Heart left ventricle (tissue), 16 donors: ENCODE measurements around the gene SPTBN2. TPM values are rescaled to one million over a fixed set of nuclear protein-coding genes. Genes with fewer than 3 reads are reported as not detected.

Source experiments
- ATAC-seq, 4 donors: fragments of 200-7000 bp; cut with Tn5 transposase; one replicate each; pipeline ENCODE4 v1.9.1; 2020 to 2022; ENCODE audit warnings: moderate library complexity in 4 of 4, mild to moderate bottlenecking in 3 of 4, moderate number of reproducible peaks in 1 of 4
- DNase-seq, 5 donors: peaks; one replicate each; pipeline ENCODE4 v3.0.0-alpha.2; 2020
- H3K27ac ChIP-seq, 12 donors: fragments of 200-600 bp; sonication (generic) in 4 of 12; one replicate each; pipeline versions ENCODE4 v1.5.0 to v1.8.0; 2016 to 2022; ENCODE audit warnings: mild to moderate bottlenecking in 2 of 12
- H3K27me3 ChIP-seq, 9 donors: fragments of 200-600 bp; sonication (generic) in 2 of 9; one replicate each; pipeline versions ENCODE4 v1.5.1 to v1.8.0; 2016 to 2022; ENCODE audit warnings: mild to moderate bottlenecking in 3 of 9
- H3K36me3 ChIP-seq, 9 donors: fragments of 200-600 bp; sonication (generic) in 2 of 9; one replicate each; pipeline versions ENCODE4 v1.5.0 to v1.8.0; 2018 to 2022; ENCODE audit warnings: mild to moderate bottlenecking in 2 of 9
- H3K4me1 ChIP-seq, 12 donors: fragments of 200-600 bp; sonication (generic) in 4 of 12; one replicate each; pipeline versions ENCODE4 v1.5.0 to v1.8.0; 2016 to 2022; ENCODE audit warnings: mild to moderate bottlenecking in 3 of 12
- H3K4me3 ChIP-seq, 12 donors: fragments of 200-600 bp; sonication (generic) in 4 of 12; one replicate each; pipeline versions ENCODE4 v1.5.0 to v1.8.0; 2017 to 2022; ENCODE audit warnings: mild to moderate bottlenecking in 9 of 12, moderate library complexity in 4 of 12
- H3K9me3 ChIP-seq, 12 donors: fragments of 200-600 bp; sonication (generic) in 4 of 12; one replicate each; pipeline versions ENCODE4 v1.5.0 to v1.8.0; 2016 to 2022; ENCODE audit warnings: mild to moderate bottlenecking in 1 of 12
- POLR2A ChIP-seq, 2 donors: fragments of 450-650 bp; IDR thresholded peaks; one replicate each; pipeline ENCODE4 v1.6.1; 2017; ENCODE audit warnings: antibody characterized with exemption in 2 of 2, mild to moderate bottlenecking in 2 of 2, moderate library complexity in 2 of 2
- WGBS, 4 donors: extraction: QIAGEN DNeasy Blood & Tissue Kit in 2 of 4; methylation state at CpG; one replicate each; pipeline versions ENCODE4 v1.1.5 to v1.1.7; 2013 to 2018; 5-methylcytosine and 5-hydroxymethylcytosine counted together
- intact Hi-C, 10 donors: fragments of 100-400 bp; cut with DNase I; formaldehyde crosslinking; loops; one replicate each; pipeline versions ENCODE4 v1.11.1 to v1.14.2; 2022
- polyA plus RNA-seq, 2 donors: library from polyadenylated mRNA; stranded (reverse); fragments of 200-250 nt; gene quantifications; one replicate each; pipeline ENCODE4 v1.2.3, GENCODE V29; 2013
- total RNA-seq, 9 donors: library from RNA; depleted of rRNA in 2 of 9; stranded (reverse); fragments of >200 nt in 2 of 9; fragmentation: NEBNext Ultra II Directional in 3 of 9; extraction: Animal tissue kit (Norgen Biotek cat#: 25700) in 3 of 9; gene quantifications; one replicate each; pipeline versions ENCODE4 v1.1.0 to v1.2.4, GENCODE V29; 2016 to 2023
- TF ChIP-seq, protein P1 (sequence below), 12 donors: fragments of 200-600 bp; sonication (generic) in 4 of 12; IDR thresholded peaks; one replicate each; pipeline versions ENCODE4 v1.5.0 to v1.8.0; 2018 to 2022; ENCODE audit warnings: antibody characterized with exemption in 12 of 12, mild to moderate bottlenecking in 5 of 12
- donor health status: ischemic (EF 13 %, LVEDD 7.1; RV severe dilation, severe dysfunction).
- donor health status: healthy with polysubstance abuse.
- donor health status: DM: no; HTN: yes; CAD: no.
- donor health status: DM: no; HTN: no; CAD: no.
- donor health status: ischemic (EF 25% LVEDD 6.9; RV normal size, moderate dysfunction).
- donor health status: ischemic (EF 25% LVEDD 5.7; RV mildly dilated, moderate dysfunction).
- donor health status: healthy.
- donor health status: DM: yes; HTN: yes; CAD: no.
- donor health status: ischemic (EF 35%, LVEDD 5.7; RV mildly dilated, moderate dysfunction).
- donor health status: nonischemic (EF 11% LVEDD 7.7; RV severe dilation, severe dysfunction).
- donor health status: DM: yes; HTN: yes; CAD: no.
- donor health status: PGD.
- donor health status: ischemic (EF 29% LVEDD 5.4; RV normal size, mild dysfunction).
- donor health status: nonischemic (EF 23%, LVEDD 6.1; RV moderate dilation, normal function).

Gene SPTBN2
- total and polyA plus RNA-seq, 11 donors, result 0.30 to 3.1 (median 0.88) TPM

GRCh38 chr11:66743271-66743968 lies 14.4 kb upstream of the SPTBN2 start:
- Histone ChIP-seq H3K4me3 (peak overlapping the region in 11 of 12 donors; percentile 71 to 99 (median 95)), H3K27me3 (no peaks in the 10 kb centered on the region), H3K9me3 (peaks cover 0 to 8% (median 0%) of the 10 kb centered on the region in 12 donors), H3K4me1 (peaks cover 0 to 21% (median 7%) of the 10 kb centered on the region in 12 donors), H3K36me3 (no peaks in the 10 kb centered on the region), H3K27ac (no peak overlapping the region)
- ATAC-seq (no peak), DNase-seq (no peak)
- TF ChIP-seq, protein P1, sequence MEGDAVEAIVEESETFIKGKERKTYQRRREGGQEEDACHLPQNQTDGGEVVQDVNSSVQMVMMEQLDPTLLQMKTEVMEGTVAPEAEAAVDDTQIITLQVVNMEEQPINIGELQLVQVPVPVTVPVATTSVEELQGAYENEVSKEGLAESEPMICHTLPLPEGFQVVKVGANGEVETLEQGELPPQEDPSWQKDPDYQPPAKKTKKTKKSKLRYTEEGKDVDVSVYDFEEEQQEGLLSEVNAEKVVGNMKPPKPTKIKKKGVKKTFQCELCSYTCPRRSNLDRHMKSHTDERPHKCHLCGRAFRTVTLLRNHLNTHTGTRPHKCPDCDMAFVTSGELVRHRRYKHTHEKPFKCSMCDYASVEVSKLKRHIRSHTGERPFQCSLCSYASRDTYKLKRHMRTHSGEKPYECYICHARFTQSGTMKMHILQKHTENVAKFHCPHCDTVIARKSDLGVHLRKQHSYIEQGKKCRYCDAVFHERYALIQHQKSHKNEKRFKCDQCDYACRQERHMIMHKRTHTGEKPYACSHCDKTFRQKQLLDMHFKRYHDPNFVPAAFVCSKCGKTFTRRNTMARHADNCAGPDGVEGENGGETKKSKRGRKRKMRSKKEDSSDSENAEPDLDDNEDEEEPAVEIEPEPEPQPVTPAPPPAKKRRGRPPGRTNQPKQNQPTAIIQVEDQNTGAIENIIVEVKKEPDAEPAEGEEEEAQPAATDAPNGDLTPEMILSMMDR (IDR thresholded peaks at IDR 0.05), result no peak
- no peak for TF ChIP-seq POLR2A (IDR thresholded peaks at IDR 0.05)
- WGBS, 4 donors, result 84 to 90% (median 87%) methylated on average over 16 of the region's 16 CpGs
- intact Hi-C loops, result no loop called here

GRCh38 chr11:66741153-66741552 lies 12.1 kb upstream of the SPTBN2 start:
- H3K9me3 ChIP-seq, result peaks cover 0 to 8% (median 0%) of the 10 kb centered on the region in 12 donors
- 84 to 94% (median 89%) methylated on average over 2 of the region's 2 CpGs for WGBS, 4 donors
- H3K27ac ChIP-seq, result no peak overlapping the region
- H3K36me3 ChIP-seq, result no peaks in the 10 kb centered on the region
- ATAC-seq (no peak), DNase-seq (no peak)
- no peaks in the 10 kb centered on the region for H3K27me3 ChIP-seq
- TF ChIP-seq, protein P1 (IDR thresholded peaks at IDR 0.05), result no peak
- TF ChIP-seq POLR2A (IDR thresholded peaks at IDR 0.05), result no peak
- intact Hi-C loops, result no loop called here
- H3K4me3 ChIP-seq, result no peak overlapping the region
- peaks cover 0 to 21% (median 7%) of the 10 kb centered on the region in 12 donors for H3K4me1 ChIP-seq

DNA sequence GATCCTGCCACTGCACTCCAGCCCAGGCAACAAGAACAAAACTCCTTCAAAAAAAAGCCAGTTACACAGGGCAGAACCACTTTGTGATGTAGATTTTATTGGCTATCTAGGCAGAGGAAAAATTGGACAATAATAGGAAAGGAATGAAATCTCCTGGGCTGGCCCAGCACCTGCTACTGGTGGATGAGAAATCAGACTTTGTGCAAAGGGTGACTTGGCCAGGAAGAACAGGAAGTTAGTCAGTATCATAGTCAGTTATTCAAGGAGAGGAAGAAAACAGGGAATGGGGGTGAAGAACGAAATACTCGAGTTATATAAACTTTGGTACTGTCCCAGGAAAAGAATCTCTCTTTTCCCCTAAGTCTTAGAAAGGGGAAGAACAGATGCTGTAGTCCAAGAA lies 11.0 kb upstream of the SPTBN2 start:
- H3K36me3 ChIP-seq, result no peaks in the 10 kb centered on the region
- H3K4me3 ChIP-seq, result no peak overlapping the region
- DNase-seq, result no peak
- ATAC-seq, result no peak
- peaks cover 0 to 8% (median 0%) of the 10 kb centered on the region in 12 donors for H3K9me3 ChIP-seq
- intact Hi-C loops, result loop anchor here in 1 of 10 donors (5.0 kb wide), 1 partner anchor 47 kb away; no protein-coding TSS in a partner anchor
- H3K4me1 ChIP-seq, result peaks cover 0 to 14% (median 6%) of the 10 kb centered on the region in 12 donors
- WGBS, 4 donors, result 38 to 58% (median 49%) methylated on average over 2 of the region's 2 CpGs
- H3K27me3 ChIP-seq, result no peaks in the 10 kb centered on the region
- no peak overlapping the region for H3K27ac ChIP-seq
- no peak for TF ChIP-seq POLR2A (IDR thresholded peaks at IDR 0.05)
- TF ChIP-seq, protein P1 (IDR thresholded peaks at IDR 0.05), result no peak

DNA sequence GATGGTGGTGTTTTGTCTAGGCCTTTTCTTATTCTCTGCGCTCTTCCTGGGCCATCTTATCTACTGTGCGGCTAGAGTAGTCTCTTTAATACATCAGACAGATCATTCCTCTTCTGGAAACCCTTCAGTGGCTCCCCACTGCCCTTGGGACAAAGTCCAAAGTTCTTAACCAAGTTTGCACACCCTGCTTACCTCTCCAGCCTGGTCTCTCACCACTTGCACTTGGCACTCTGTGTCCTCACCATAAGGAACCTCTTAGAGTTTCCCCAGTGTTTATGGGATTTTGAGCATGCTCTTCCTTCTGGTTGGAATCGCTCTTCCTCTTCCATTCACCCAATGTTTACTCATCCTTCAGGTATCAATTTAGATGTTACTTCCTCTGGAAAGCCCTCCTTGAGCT lies 5.2 kb upstream of the SPTBN2 start:
- TF ChIP-seq, protein P1 (IDR thresholded peaks at IDR 0.05), result no peak
- no peak for TF ChIP-seq POLR2A (IDR thresholded peaks at IDR 0.05)
- no peaks in the 10 kb centered on the region for H3K9me3 ChIP-seq
- intact Hi-C loops, result no loop called here
- H3K4me3 ChIP-seq, result no peak overlapping the region
- H3K27me3 ChIP-seq, result peaks cover 0 to 22% (median 2%) of the 10 kb centered on the region in 9 donors
- H3K36me3 ChIP-seq, result no peaks in the 10 kb centered on the region
- WGBS, 4 donors, result 95 to 99% (median 98%) methylated on average over 3 of the region's 3 CpGs
- no peak for ATAC-seq
- H3K27ac ChIP-seq, result no peak overlapping the region
- H3K4me1 ChIP-seq, result no peaks in the 10 kb centered on the region
- no peak for DNase-seq
